Measurements from ENCODE around the gene FLOT1.

Gene FLOT1, protein sequence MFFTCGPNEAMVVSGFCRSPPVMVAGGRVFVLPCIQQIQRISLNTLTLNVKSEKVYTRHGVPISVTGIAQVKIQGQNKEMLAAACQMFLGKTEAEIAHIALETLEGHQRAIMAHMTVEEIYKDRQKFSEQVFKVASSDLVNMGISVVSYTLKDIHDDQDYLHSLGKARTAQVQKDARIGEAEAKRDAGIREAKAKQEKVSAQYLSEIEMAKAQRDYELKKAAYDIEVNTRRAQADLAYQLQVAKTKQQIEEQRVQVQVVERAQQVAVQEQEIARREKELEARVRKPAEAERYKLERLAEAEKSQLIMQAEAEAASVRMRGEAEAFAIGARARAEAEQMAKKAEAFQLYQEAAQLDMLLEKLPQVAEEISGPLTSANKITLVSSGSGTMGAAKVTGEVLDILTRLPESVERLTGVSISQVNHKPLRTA

DNA sequence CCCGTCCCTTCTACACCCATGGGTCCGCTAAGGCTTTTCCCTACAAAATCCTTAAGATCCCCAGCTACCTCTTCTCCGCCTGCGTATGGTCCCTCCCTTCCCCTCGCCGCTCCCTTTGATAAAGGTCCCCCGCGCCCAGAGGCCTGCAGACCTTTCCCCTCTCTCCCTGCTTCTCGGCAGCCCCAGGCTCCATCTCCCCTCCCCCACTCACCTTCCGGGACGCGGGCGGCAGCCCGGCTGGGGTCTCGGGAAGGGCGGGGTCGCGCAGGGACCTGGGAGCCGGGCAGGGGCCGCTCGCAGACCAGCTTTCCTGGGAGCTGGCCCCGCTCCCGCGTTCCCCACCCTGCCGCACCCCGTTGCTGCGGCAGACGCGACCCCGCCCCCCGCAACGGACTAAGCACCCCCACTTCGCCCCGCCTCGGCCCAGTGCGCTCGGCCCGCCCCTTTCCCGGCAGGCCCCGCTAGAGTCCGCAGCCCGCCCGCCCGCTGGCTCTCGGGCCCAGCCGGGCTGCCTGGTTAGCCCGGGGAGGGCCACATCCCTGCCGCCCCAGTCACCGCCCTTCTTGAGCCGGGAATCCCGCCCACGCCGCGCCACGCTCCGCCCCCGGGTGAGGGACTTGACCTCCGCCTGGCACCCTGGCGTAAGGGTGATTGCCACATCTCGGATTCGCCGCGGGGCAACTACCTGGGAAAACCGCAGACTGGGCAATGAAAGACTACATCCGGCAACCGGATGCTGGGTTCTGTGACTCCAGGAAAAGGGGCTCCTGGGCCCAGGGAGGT, at the start of gene FLOT1:
Gene FLOT1 (minus strand): TSS at position 372 of the 783 bp plus-strand sequence. CDS start 498 bp downstream, outside the sequence.
- DNase-seq (ENCODE audit: low read depth, low spot score) = no peak

- DNase-seq (ENCODE audit: low read depth, low spot score) = peak; percentile 47
Measured at GRCh38 chr6:30790724-30791383, 48.4 kb upstream of the FLOT1 start.

DNA sequence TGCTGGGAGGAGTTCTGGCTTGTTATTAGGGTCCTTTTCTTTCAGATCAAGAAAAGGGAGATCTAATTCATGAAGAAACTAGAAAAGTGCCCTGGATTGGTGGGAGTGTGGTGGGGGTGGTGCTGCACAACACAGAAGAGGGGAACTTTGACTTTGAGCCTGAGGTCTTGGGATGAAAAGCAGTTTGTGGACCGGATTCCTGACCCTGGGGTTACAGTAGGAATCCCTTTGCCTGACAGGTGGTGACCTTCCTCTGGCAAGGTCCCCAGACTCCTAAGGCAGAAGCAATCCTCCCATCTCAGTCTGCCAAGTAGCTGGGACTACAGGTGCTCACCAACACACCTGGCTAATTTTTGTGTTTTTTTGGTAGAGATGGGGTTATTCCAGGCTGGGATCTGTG, 47.1 kb upstream of the FLOT1 start:
- DNase-seq (ENCODE audit: low read depth, low spot score) = no peak

- no peak for DNase-seq (ENCODE audit: low read depth, low spot score)
Measured at GRCh38 chr6:30787954-30788353, 45.5 kb upstream of the FLOT1 start.

- no peak for DNase-seq (ENCODE audit: low read depth, low spot score)
Measured at GRCh38 chr6:30782425-30783014, 40.0 kb upstream of the FLOT1 start.

DNA sequence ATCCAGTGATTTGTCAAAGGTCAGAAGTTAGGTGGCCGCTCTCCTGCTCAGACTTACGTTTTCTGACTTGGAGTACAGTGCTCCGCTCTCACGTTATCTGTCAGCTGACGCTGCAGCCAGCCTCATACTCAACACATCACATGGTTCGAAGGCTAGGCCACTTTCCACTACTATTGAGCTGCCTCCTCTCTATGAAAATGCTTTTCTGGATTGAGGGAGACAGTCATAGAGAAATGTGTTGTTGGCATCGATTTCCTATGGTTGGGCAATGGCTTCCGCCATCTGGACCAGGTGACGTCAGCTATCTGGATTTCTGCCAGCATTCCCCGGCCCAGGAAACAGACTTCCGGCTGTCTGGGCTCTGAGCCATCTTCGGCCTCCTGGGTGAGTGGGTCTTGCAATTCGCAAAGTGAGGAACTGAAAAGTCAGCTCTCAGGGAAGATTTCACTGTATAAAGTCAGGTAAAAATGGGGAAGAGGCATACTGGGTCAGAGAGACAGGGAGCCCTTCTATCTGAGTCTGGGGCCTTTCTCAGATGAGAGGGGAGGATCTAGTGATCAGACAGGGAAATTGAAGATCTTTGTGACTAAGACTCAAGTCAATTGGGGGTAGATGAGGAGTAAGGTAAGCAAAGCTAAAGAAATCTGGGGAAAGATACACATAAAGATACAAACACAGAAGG, 39.4 kb upstream of the FLOT1 start:
- DNase-seq (ENCODE audit: low read depth, low spot score) = no peak

DNA sequence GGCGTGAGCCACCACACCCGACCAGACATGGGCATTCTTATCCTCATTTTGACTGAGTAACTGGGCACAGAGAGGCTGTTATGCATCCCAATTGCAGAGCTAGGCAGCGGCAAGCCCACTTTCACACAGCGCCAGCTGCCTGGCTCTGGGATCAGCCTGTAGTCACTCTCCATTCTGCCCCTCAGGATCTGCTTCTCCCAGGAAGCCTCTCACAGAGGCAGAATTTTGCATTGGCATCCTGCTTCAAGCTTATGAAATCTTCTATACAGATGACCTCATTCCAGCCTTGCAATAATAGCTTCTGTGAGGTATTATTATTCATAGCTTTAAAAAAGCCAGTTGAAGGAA, 38.9 kb upstream of the FLOT1 start:
- DNase-seq (ENCODE audit: low read depth, low spot score) = no peak

GRCh38 chr6:30780642-30780920, 38.1 kb upstream of the FLOT1 start:
- no peak for DNase-seq (ENCODE audit: low read depth, low spot score)

GRCh38 chr6:30779850-30780641, 37.6 kb upstream of the FLOT1 start:
- no peak for DNase-seq (ENCODE audit: low read depth, low spot score)

- DNase-seq (ENCODE audit: low read depth, low spot score) = no peak
Measured at GRCh38 chr6:30778001-30778635, 35.6 kb upstream of the FLOT1 start.

DNA sequence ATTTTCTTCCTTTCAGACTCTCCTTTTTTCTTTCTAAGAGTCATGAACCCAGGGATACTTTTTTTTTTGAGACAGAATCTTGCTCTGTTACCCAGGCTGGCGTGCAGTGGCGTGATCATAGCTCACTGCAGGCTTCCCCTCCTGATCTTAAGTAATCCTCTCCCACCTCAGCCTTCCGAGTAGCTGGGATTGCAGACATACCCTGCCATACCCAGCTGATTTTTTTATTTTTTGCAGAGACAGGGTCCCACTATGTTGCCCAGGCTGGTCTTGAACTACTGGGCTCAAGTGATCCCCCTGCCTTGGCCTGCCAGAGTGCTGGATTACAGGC, 34.6 kb upstream of the FLOT1 start:
- DNase-seq (ENCODE audit: low read depth, low spot score) = no peak

DNA sequence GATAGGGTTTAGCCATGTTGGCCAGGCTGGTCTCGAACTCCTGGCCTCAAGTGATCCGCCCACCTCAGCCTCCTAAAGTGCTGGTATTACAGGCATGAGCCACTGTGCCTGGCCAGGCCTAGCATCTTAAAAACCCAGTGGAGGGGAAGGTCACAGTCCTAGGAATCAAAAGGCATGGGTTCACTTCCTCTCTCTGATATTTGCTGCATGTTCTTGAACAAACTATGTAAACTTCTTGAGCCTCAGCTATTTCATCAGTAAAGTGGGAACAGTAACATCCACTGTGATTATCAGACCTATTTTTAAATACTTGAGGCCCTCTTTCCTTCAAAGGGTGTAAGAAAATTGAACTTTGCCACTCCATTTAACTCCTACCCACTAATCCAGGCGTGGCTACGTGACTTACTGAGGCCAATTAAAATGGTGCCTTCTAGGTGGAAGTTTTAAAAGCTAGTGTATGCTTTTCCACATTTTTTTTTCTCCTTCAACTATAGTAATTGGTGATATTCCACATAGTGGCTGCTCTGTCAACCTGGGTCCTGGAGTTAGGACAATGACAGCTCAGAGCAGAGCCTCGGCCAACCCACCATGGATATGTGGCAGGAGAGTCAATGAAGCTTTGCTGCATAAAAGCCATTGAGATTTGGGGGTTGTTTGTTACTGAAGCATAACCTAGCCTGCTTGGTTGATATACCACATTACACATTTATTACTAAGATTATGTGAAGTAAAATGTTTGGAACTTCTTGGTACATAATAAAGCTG, 34.1 kb upstream of the FLOT1 start:
- no peak for DNase-seq (ENCODE audit: low read depth, low spot score)

DNA sequence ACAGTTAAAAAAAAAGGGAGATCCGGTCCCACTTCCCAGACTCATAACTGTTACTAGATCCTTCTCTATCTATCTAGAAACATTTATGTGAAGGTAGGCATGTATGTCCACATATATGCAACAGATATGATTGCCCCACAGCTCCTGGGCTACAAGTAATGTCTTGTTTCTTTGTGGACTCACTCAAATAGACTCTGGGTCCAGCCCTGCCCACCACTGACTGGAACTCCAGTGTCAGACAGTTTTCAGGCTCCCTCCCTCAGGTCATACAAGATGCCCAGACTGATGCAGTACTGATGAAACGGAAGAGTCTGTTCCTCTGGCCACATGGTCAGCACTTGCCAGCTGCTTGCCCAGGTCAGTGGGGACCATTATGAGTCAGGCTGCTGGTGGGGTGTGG, 32.6 kb upstream of the FLOT1 start:
- DNase-seq (ENCODE audit: low read depth, low spot score) = no peak

DNA sequence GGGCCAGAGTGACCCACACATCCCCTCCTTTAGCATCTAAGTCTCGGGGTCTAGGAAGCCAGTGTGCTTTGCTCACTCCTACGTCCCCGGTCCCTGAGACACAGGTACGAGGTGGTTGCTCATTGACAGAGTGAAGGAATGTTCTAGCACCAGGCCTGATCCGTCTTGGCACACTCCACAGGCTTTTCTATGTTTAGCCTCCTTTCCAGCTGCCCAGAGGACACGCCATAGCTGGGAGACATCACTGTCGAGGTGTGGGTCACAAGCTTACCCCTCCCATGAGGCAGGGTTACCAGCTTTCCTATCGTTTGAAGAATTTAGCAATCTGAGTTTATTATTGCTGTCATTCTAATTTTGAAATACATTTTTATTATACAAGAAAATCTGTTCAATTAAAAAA, 32.2 kb upstream of the FLOT1 start:
- no peak for DNase-seq (ENCODE audit: low read depth, low spot score)

DNA sequence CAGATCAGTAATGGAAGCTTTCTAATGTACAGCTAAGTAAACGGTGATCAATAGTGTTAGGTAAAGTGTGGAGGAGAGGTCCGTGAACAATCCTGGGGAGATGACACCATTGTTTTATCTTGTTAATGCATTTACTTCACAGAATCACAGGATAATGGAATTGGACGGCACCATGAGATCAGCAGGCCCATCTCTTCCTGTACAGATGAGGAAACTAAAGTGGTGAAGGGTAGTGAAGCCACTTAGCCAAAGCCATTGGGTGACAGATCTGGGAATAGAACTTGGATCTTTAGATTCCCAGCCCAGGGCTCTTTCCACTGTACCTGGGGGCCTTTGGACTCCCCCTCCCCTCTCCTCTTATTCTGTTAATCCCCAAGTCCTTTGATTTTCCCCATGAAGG, 28.1 kb upstream of the FLOT1 start:
- DNase-seq (ENCODE audit: low read depth, low spot score) = no peak

GRCh38 chr6:30769853-30770524, 27.5 kb upstream of the FLOT1 start:
- no peak for DNase-seq (ENCODE audit: low read depth, low spot score)

DNA sequence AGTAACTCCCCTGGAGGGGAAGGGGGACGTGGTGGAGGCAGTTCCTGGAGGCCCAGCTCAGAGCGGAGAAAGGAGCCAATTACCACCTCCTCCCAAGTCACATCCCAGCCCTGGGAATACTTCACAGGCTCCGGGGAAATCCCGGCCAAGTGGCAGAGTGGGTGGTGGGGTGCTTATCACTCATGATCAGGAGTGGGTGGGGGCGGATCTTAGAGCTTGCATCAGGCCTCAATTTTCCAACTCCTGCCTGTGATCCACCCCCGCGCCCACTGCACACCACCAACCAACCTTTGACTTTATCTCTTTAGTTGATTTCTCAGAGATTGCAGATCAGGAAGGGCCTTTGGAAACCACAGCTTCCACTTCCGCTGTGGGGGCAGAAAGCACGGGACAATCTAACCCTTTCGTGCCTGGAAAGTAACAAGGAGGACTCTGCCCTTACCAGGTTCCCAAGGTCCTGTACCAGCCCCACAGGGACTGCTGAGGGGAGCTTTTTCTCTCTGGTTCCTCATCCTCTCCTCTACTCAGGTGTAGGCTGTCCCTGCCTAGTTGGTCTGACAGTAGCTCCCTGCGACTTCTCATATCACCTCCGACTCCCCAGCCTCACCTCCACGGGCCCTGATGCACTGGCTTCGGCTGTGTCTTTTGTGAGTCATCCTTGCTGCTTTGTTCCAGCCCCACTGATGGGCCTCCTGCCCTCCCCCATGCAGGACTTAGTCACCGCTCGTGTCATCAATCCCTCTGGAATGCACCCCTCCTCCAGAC, 26.8 kb upstream of the FLOT1 start:
- no peak for DNase-seq (ENCODE audit: low read depth, low spot score)

- DNase-seq (ENCODE audit: low read depth, low spot score) = no peak
Measured at GRCh38 chr6:30768634-30769087, 26.2 kb upstream of the FLOT1 start.

- DNase-seq (ENCODE audit: low read depth, low spot score) = no peak
Measured at GRCh38 chr6:30767944-30768301, 25.4 kb upstream of the FLOT1 start.
